HEK293 (cell line): ENCODE results near the gene GSAP.

ENCODE experiments used
- CTCF ChIA-PET: fragments of 350-600 bp; formaldehyde crosslinking; extraction: SDS; loops from one replicate; lab custom pipeline; 2021; ENCODE audit warnings: antibody characterized with exemption; lab: Yijun Ruan, JAX
- POLR2A ChIA-PET: fragments of 300-600 bp; formaldehyde crosslinking; extraction: SDS; loops from one replicate; lab custom pipeline; 2020; ENCODE audit warnings: antibody characterized with exemption, inconsistent platforms; lab: Yijun Ruan, JAX
- H3K27ac ChIP-seq: fragments of 200-500 bp; sonication (Bioruptor generic); 2 replicates; pipeline ENCODE4 v1.5.1; 2014; ENCODE audit warnings: low read depth, low read length, control low read depth, inconsistent platforms; ENCODE audit errors: extremely low read depth
- H3K36me3 ChIP-seq, 2 experiments: fragments of 200-500 bp in 1 of 2; sonication (Bioruptor generic) in 1 of 2; 1 replicate in 1 of 2; 2 replicates in 1 of 2; pipeline ENCODE4 v1.5.1; 2014 to 2017; ENCODE audit warnings: inconsistent platforms in 2 of 2, low read length in 2 of 2; ENCODE audit not compliant: control insufficient read depth in 2 of 2, insufficient read depth in 1 of 2
- H3K4me1 ChIP-seq: fragments of 200-500 bp; sonication (Bioruptor generic); 2 replicates; pipeline ENCODE4 v1.5.1; 2014; ENCODE audit warnings: mild to moderate bottlenecking, low read length, inconsistent platforms; ENCODE audit not compliant: control insufficient read depth, insufficient read depth
- H3K4me3 ChIP-seq: 2 replicates; pipeline ENCODE4 v1.5.1; 2011; ENCODE audit warnings: low read depth, mild to moderate bottlenecking, control low read depth, low read length, moderate library complexity
- H3K9me3 ChIP-seq: fragments of 200-500 bp; sonication (Bioruptor generic); 2 replicates; pipeline ENCODE4 v1.5.1; 2014; ENCODE audit warnings: low read depth, low read length, inconsistent platforms; ENCODE audit not compliant: control insufficient read depth, insufficient read depth
- BCL11A ChIP-seq: fragments of 450-650 bp; formaldehyde crosslinking; IDR thresholded peaks from 2 replicates; pipeline ENCODE4 v1.5.1; 2016; ENCODE audit warnings: low read depth, missing biosample characterization, missing genetic modification characterization
- FEZF1 ChIP-seq: fragments of 450-650 bp; formaldehyde crosslinking; IDR thresholded peaks from 2 replicates; pipeline ENCODE4 v1.5.1; 2016; ENCODE audit warnings: missing biosample characterization, missing genetic modification characterization
- MEIS1 ChIP-seq: sonication (generic); formaldehyde crosslinking; IDR thresholded peaks from 2 replicates; pipeline ENCODE4 v1.8.1; 2022; ENCODE audit warnings: missing genetic modification reagents, mild to moderate bottlenecking, borderline replicate concordance
- OSR2 ChIP-seq: fragments of 450-650 bp; formaldehyde crosslinking; IDR thresholded peaks from 2 replicates; pipeline ENCODE4 v1.5.1; 2016; ENCODE audit warnings: missing biosample characterization, missing genetic modification characterization
- PBX3 ChIP-seq: sonication (generic); formaldehyde crosslinking; IDR thresholded peaks from 2 replicates; pipeline ENCODE4 v1.8.1; 2022; ENCODE audit warnings: mild to moderate bottlenecking, moderate library complexity, missing genetic modification reagents
- PRDM10 ChIP-seq: fragments of 450-650 bp; formaldehyde crosslinking; IDR thresholded peaks from 2 replicates; pipeline ENCODE4 v1.5.1; 2016; ENCODE audit warnings: missing biosample characterization, missing genetic modification characterization
- PRDM4 ChIP-seq: fragments of 450-650 bp; formaldehyde crosslinking; IDR thresholded peaks from 2 replicates; pipeline ENCODE4 v1.5.1; 2017; ENCODE audit warnings: missing biosample characterization, missing genetic modification characterization
- SP7 ChIP-seq: fragments of 450-650 bp; formaldehyde crosslinking; IDR thresholded peaks from 2 replicates; pipeline ENCODE4 v1.5.1; 2016; ENCODE audit warnings: missing biosample characterization, missing genetic modification characterization
- WT1 ChIP-seq: fragments of 450-650 bp; formaldehyde crosslinking; IDR thresholded peaks from 2 replicates; pipeline ENCODE4 v1.5.1; 2016; ENCODE audit warnings: missing biosample characterization, missing genetic modification characterization
- YY1 ChIP-seq: fragments of 450-650 bp; formaldehyde crosslinking; IDR thresholded peaks from 2 replicates; pipeline ENCODE4 v1.5.1; 2018; ENCODE audit warnings: missing biosample characterization, missing genetic modification characterization
- ZBTB17 ChIP-seq: fragments of 450-650 bp; formaldehyde crosslinking; IDR thresholded peaks from 2 replicates; pipeline ENCODE4 v1.5.1; 2016; ENCODE audit warnings: missing biosample characterization, missing genetic modification characterization
- ZBTB44 ChIP-seq: fragments of 450-650 bp; IDR thresholded peaks from 2 replicates; pipeline ENCODE4 v1.5.1; 2018; ENCODE audit warnings: missing biosample characterization, mild to moderate bottlenecking, missing genetic modification characterization
- ZFP41 ChIP-seq: fragments of 450-650 bp; formaldehyde crosslinking; IDR thresholded peaks from 2 replicates; pipeline ENCODE4 v1.5.1; 2016; ENCODE audit warnings: missing biosample characterization, missing genetic modification characterization, borderline replicate concordance
- ZIC2 ChIP-seq: fragments of 450-650 bp; formaldehyde crosslinking; IDR thresholded peaks from 2 replicates; pipeline ENCODE4 v1.5.1; 2016; ENCODE audit warnings: missing biosample characterization, missing genetic modification characterization
- ZNF146 ChIP-seq: fragments of 450-650 bp; formaldehyde crosslinking; IDR thresholded peaks from 2 replicates; pipeline ENCODE4 v1.5.1; 2016; ENCODE audit warnings: missing biosample characterization, missing genetic modification characterization
- ZNF148 ChIP-seq: fragments of 450-650 bp; formaldehyde crosslinking; IDR thresholded peaks from 2 replicates; pipeline ENCODE4 v1.5.0; 2017; ENCODE audit warnings: missing biosample characterization, missing genetic modification characterization, borderline replicate concordance
- ZNF169 ChIP-seq: fragments of 450-650 bp; formaldehyde crosslinking; IDR thresholded peaks from 2 replicates; pipeline ENCODE4 v1.5.1; 2016; ENCODE audit warnings: missing biosample characterization, missing genetic modification characterization
- ZNF302 ChIP-seq: fragments of 450-650 bp; formaldehyde crosslinking; IDR thresholded peaks from 2 replicates; pipeline ENCODE4 v1.5.1; 2016; ENCODE audit warnings: missing biosample characterization, missing genetic modification characterization, low read depth
- ZNF335 ChIP-seq: fragments of 450-650 bp; formaldehyde crosslinking; conservative IDR thresholded peaks from 2 replicates; pipeline ENCODE4 v1.5.1; 2016; ENCODE audit warnings: missing biosample characterization, missing genetic modification characterization
- ZNF366 ChIP-seq: fragments of 450-650 bp; formaldehyde crosslinking; conservative IDR thresholded peaks from 2 replicates; pipeline ENCODE4 v1.5.1; 2016; ENCODE audit warnings: missing biosample characterization, missing genetic modification characterization
- ZNF391 ChIP-seq: fragments of 450-650 bp; formaldehyde crosslinking; IDR thresholded peaks from 2 replicates; pipeline ENCODE4 v1.5.1; 2016; ENCODE audit warnings: low read depth, missing biosample characterization, missing genetic modification characterization, borderline replicate concordance
- ZNF544 ChIP-seq: fragments of 450-650 bp; formaldehyde crosslinking; IDR thresholded peaks from 2 replicates; pipeline ENCODE4 v1.5.0; 2017; ENCODE audit warnings: missing biosample characterization, missing genetic modification characterization
- ZNF704 ChIP-seq: fragments of 450-650 bp; formaldehyde crosslinking; IDR thresholded peaks from 2 replicates; pipeline ENCODE4 v1.5.1; 2016; ENCODE audit warnings: missing biosample characterization, missing genetic modification characterization
- ZNF837 ChIP-seq: fragments of 450-650 bp; formaldehyde crosslinking; IDR thresholded peaks from 2 replicates; pipeline ENCODE4 v1.5.1; 2016; ENCODE audit warnings: missing biosample characterization, missing genetic modification characterization
- ZSCAN23 ChIP-seq: fragments of 450-650 bp; formaldehyde crosslinking; IDR thresholded peaks from 2 replicates; pipeline ENCODE4 v1.5.1; 2016; ENCODE audit warnings: missing biosample characterization, missing genetic modification characterization
- ZSCAN30 ChIP-seq: fragments of 450-650 bp; IDR thresholded peaks from 2 replicates; pipeline ENCODE4 v1.5.1; 2018; ENCODE audit warnings: missing biosample characterization, mild to moderate bottlenecking, missing genetic modification characterization, moderate library complexity
- ZXDB ChIP-seq: fragments of 450-650 bp; formaldehyde crosslinking; IDR thresholded peaks from 2 replicates; pipeline ENCODE4 v1.5.1; 2016; ENCODE audit warnings: missing biosample characterization, missing genetic modification characterization

GSAP gene

GRCh38 chr7:77348371-77348813 lies 67.8 kb downstream of the GSAP start:
- peaks cover 9% of the 10 kb centered on the region for H3K4me1 ChIP-seq
- H3K4me3 ChIP-seq = no peak overlapping the region
- no peaks in the 10 kb centered on the region for H3K36me3 ChIP-seq
- ChIA-PET POLR2A (interaction anchor here (0.6 kb wide), 1 partner anchor 68 kb away, joined by 7 read pairs; the partner anchor contains the start of gene GSAP), CTCF (interaction anchor here (0.6 to 1.2 kb wide), 4 partner anchors 17 to 577 kb away, joined by 3 read pairs; no protein-coding TSS in a partner anchor)
- no peak overlapping the region for H3K27ac ChIP-seq
- no peaks in the 10 kb centered on the region for H3K9me3 ChIP-seq
- no peak for TF ChIP-seq ZNF391
- no peak for TF ChIP-seq ZNF366
- TF ChIP-seq ZIC2 (tag by site-specific recombination) = 0 out of 2 replicates have a peak, but pooled peaks have one; percentile 27
- no peak for TF ChIP-seq PBX3 (CRISPR knock-in tag)
- peak; percentile 71 for TF ChIP-seq ZNF335 (tag by site-specific recombination)
- no peak for TF ChIP-seq BCL11A (tag by site-specific recombination)
- no peak for TF ChIP-seq FEZF1 (tag by site-specific recombination)
- no peak for TF ChIP-seq ZSCAN30 (tag by site-specific recombination)
- TF ChIP-seq ZNF704 (tag by site-specific recombination) = no peak
- no peak for TF ChIP-seq ZNF837 (tag by site-specific recombination)
- no peak for TF ChIP-seq ZNF544 (tag by site-specific recombination)
- 0 out of 2 replicates have a peak, but pooled peaks have one; percentile 23 for TF ChIP-seq ZBTB17
- TF ChIP-seq OSR2 (tag by site-specific recombination) = peak; percentile 83
- TF ChIP-seq ZNF148 = no peak
- no peak for TF ChIP-seq ZNF146 (tag by site-specific recombination)
- no peak for TF ChIP-seq ZXDB (tag by site-specific recombination)
- TF ChIP-seq PRDM4 (tag by site-specific recombination) = no peak
- no peak for TF ChIP-seq ZNF302 (tag by site-specific recombination)
- TF ChIP-seq YY1 (tag by site-specific recombination) = no peak
- TF ChIP-seq PRDM10 = peak; percentile 44; the same call in 1 of the 2 replicates
- TF ChIP-seq ZNF169 = no peak
- TF ChIP-seq SP7 (tag by site-specific recombination) = 0 out of 2 replicates have a peak, but pooled peaks have one; percentile 38
- TF ChIP-seq ZSCAN23 (tag by site-specific recombination) = no peak
- TF ChIP-seq WT1 (tag by site-specific recombination) = no peak
- no peak for TF ChIP-seq MEIS1
- no peak for TF ChIP-seq ZFP41 (tag by site-specific recombination)
- no peak for TF ChIP-seq ZBTB44 (tag by site-specific recombination)
